Choroid plexus epithelial cell (primary cell): ENCODE data around the gene ZFYVE28.

ENCODE experiments used
- DNase-seq: peaks from one replicate; pipeline ENCODE4 v3.0.0-alpha.2; 2010; ENCODE audit warnings: low read depth
- H3K4me3 ChIP-seq: 2 replicates; pipeline ENCODE4 v1.5.1; 2011; ENCODE audit warnings: low read depth, mild to moderate bottlenecking, control low read depth, low read length, moderate library complexity
- CTCF ChIP-seq: conservative IDR thresholded peaks from 2 replicates; pipeline ENCODE4 v1.5.1; 2011; ENCODE audit warnings: low read depth, mild to moderate bottlenecking, control low read depth, inconsistent platforms, low read length, moderate library complexity

Gene ZFYVE28

GRCh38 chr4:2330091-2331042, 88.1 kb downstream of the ZFYVE28 start:
- TF ChIP-seq CTCF: peak; percentile 44
- DNase-seq: peak; percentile 87
- no peak overlapping the region for H3K4me3 ChIP-seq

- no peak overlapping the region for H3K4me3 ChIP-seq
- TF ChIP-seq CTCF: no peak
- DNase-seq: no peak
Measured at GRCh38 chr4:2327579-2327978, 90.9 kb downstream of the ZFYVE28 start.

- no peak overlapping the region for H3K4me3 ChIP-seq
- no peak for DNase-seq
- TF ChIP-seq CTCF: no peak
Measured at GRCh38 chr4:2324891-2325290, 93.6 kb downstream of the ZFYVE28 start.

GRCh38 chr4:2322841-2323240, 95.6 kb downstream of the ZFYVE28 start:
- no peak overlapping the region for H3K4me3 ChIP-seq
- no peak for TF ChIP-seq CTCF
- no peak for DNase-seq

- no peak overlapping the region for H3K4me3 ChIP-seq
- TF ChIP-seq CTCF: no peak
- DNase-seq: no peak
Measured at GRCh38 chr4:2322227-2322626, 96.2 kb downstream of the ZFYVE28 start.

- no peak for TF ChIP-seq CTCF
- no peak for DNase-seq
- no peak overlapping the region for H3K4me3 ChIP-seq
Measured at GRCh38 chr4:2321279-2322196, 96.9 kb downstream of the ZFYVE28 start.
